HEK293T (cell line): Measurements from ENCODE around the gene ZNF296.

Experiments used
- BHLHE40 ChIP-seq: fragments of 450-650 bp; IDR thresholded peaks from 2 replicates; pipeline ENCODE4 v1.6.1; 2016; ENCODE audit warnings: mild to moderate bottlenecking, moderate library complexity, borderline replicate concordance
- CTBP1 ChIP-seq: fragments of 450-650 bp; IDR thresholded peaks from 2 replicates; pipeline ENCODE4 v1.6.1; 2016; ENCODE audit warnings: borderline replicate concordance
- ELF4 ChIP-seq: fragments of 450-650 bp; IDR thresholded peaks from 2 replicates; pipeline ENCODE4 v1.6.1; 2017; ENCODE audit warnings: antibody characterized with exemption
- FOXA1 ChIP-seq: fragments of 450-650 bp; IDR thresholded peaks from 2 replicates; pipeline ENCODE4 v1.6.1; 2016; ENCODE audit warnings: mild to moderate bottlenecking
- FOXK2 ChIP-seq: fragments of 450-650 bp; IDR thresholded peaks from 2 replicates; pipeline ENCODE4 v1.6.1; 2016; ENCODE audit warnings: mild to moderate bottlenecking
- FOXM1 ChIP-seq: fragments of 450-650 bp; IDR thresholded peaks from 2 replicates; pipeline ENCODE4 v1.6.1; 2017; ENCODE audit warnings: mild to moderate bottlenecking, borderline replicate concordance
- LEF1 ChIP-seq: fragments of 450-650 bp; IDR thresholded peaks from 2 replicates; pipeline ENCODE4 v1.6.1; 2017; ENCODE audit warnings: mild to moderate bottlenecking, borderline replicate concordance
- SP1 ChIP-seq: fragments of 450-650 bp; IDR thresholded peaks from 2 replicates; pipeline ENCODE4 v1.6.1; 2017
- SUZ12 ChIP-seq: fragments of 450-650 bp; IDR thresholded peaks from 2 replicates; pipeline ENCODE4 v1.6.1; 2016; ENCODE audit warnings: mild to moderate bottlenecking
- TARDBP ChIP-seq: fragments of 450-650 bp; IDR thresholded peaks from 2 replicates; pipeline ENCODE4 v1.6.1; 2016
- ZNF384 ChIP-seq: fragments of 450-650 bp; IDR thresholded peaks from 2 replicates; pipeline ENCODE4 v1.6.1; 2016
- TF ChIP-seq, protein P1 (sequence below): fragments of 450-650 bp; IDR thresholded peaks from 2 replicates; pipeline ENCODE4 v1.6.1; 2016

DNA sequence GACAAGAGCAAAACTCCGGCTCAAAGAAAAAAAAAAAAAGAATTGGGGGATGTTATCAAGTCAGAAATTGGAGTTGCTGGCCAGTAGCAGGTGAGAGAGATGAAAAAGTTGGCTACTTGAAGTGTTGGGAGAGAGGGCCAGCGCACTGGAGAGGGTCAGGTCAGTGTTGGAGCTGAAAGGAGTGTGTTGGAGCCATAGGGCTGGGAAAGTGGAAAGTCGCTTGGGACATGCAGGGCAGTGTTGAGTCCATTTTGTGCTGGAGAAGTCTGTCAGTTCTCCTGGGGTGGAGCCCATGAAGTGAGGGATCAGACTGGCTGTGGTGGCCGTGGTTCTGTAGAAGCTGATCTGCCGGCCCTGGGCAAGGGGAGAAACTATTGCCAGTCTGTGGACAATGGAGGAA, 18.4 kb upstream of the ZNF296 start:
- TF ChIP-seq ZNF384: no peak
- no peak for TF ChIP-seq FOXA1
- TF ChIP-seq SP1: no peak
- TF ChIP-seq LEF1: no peak
- TF ChIP-seq FOXK2: no peak
- no peak for TF ChIP-seq FOXM1
- no peak for TF ChIP-seq BHLHE40
- no peak for TF ChIP-seq ELF4
- TF ChIP-seq, protein P1, sequence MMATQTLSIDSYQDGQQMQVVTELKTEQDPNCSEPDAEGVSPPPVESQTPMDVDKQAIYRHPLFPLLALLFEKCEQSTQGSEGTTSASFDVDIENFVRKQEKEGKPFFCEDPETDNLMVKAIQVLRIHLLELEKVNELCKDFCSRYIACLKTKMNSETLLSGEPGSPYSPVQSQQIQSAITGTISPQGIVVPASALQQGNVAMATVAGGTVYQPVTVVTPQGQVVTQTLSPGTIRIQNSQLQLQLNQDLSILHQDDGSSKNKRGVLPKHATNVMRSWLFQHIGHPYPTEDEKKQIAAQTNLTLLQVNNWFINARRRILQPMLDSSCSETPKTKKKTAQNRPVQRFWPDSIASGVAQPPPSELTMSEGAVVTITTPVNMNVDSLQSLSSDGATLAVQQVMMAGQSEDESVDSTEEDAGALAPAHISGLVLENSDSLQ: no peak
- TF ChIP-seq CTBP1: no peak
- no peak for TF ChIP-seq SUZ12
- TF ChIP-seq TARDBP: no peak
